OCI-LY3 (cell line): ENCODE measurements around the gene KIR3DL3.

Experiments
- H2AFZ ChIP-seq: fragments of 200-600, 300-600 bp; shearing (Covaris generic); 2 replicates; pipeline ENCODE4 v1.6.0; 2014; ENCODE audit warnings: antibody characterized with exemption, low read depth, low read length
- H3K27ac ChIP-seq: fragments of 200-600, 300-600 bp; sonication (generic); 2 replicates; pipeline ENCODE4 v1.5.1; 2014; ENCODE audit warnings: mild to moderate bottlenecking, low read length, moderate library complexity, mixed read lengths
- H3K27me3 ChIP-seq: fragments of 200-600, 300-600 bp; sonication (generic); 2 replicates; pipeline ENCODE4 v1.6.1; 2014; ENCODE audit warnings: low read depth, low read length, mixed read lengths
- H3K36me3 ChIP-seq: fragments of 200-600, 300-600 bp; sonication (generic); replicated peaks from 2 replicates; pipeline ENCODE3; 2014; ENCODE audit warnings: low read depth, low read length, mixed read lengths
- H3K4me1 ChIP-seq: fragments of 300-600, 200-600 bp; sonication (generic); 2 replicates; pipeline ENCODE4 v1.6.1; 2014; ENCODE audit warnings: low read length, mixed read lengths
- H3K4me2 ChIP-seq: fragments of 200-600, 300-600 bp; sonication (generic); 2 replicates; pipeline ENCODE4 v1.6.1; 2014; ENCODE audit warnings: low read length, mixed read lengths
- H3K4me3 ChIP-seq: fragments of 300-600, 200-600 bp; sonication (generic); 2 replicates; pipeline ENCODE4 v1.5.1; 2014; ENCODE audit warnings: antibody characterized with exemption, mild to moderate bottlenecking, low read length, moderate library complexity
- H3K79me2 ChIP-seq: fragments of 300-600, 200-600 bp; shearing (Covaris generic); 2 replicates; pipeline ENCODE4 v1.6.1; 2014; ENCODE audit warnings: mild to moderate bottlenecking, low read length, mixed read lengths
- H3K9ac ChIP-seq: fragments of 300-600, 200-600 bp; shearing (Covaris generic); 2 replicates; pipeline ENCODE4 v1.6.0; 2014; ENCODE audit warnings: mild to moderate bottlenecking, low read length, moderate library complexity
- H3K9me3 ChIP-seq: fragments of 200-600, 300-600 bp; shearing (Covaris generic); 2 replicates; pipeline ENCODE4 v1.6.1; 2014; ENCODE audit warnings: low read length, mixed read lengths; ENCODE audit not compliant: insufficient read depth
- H4K20me1 ChIP-seq: fragments of 200-600, 300-600 bp; sonication (generic); 2 replicates; pipeline ENCODE4 v1.6.1; 2016; ENCODE audit warnings: low read length, mixed read lengths; ENCODE audit not compliant: insufficient read depth
- CTCF ChIP-seq: fragments of 200-600, 300-600 bp; sonication (generic); IDR thresholded peaks from 2 replicates; pipeline ENCODE4 v1.5.1; 2014; ENCODE audit warnings: antibody characterized with exemption, low read length, low read depth
- EZH2phosphoT487 ChIP-seq: fragments of 200-600 bp; shearing (Covaris generic); IDR thresholded peaks from 2 replicates; pipeline ENCODE4 v1.6.1; 2018; ENCODE audit warnings: antibody characterized with exemption, mixed run types, low read depth

Gene KIR3DL3

GRCh38 chr19:54724644-54725043 is 402 bp downstream of the KIR3DL3 start:
- 0 out of 2 replicates have a peak, but pooled peaks cover 4% of the 10 kb centered on the region for H3K4me1 ChIP-seq

DNA sequence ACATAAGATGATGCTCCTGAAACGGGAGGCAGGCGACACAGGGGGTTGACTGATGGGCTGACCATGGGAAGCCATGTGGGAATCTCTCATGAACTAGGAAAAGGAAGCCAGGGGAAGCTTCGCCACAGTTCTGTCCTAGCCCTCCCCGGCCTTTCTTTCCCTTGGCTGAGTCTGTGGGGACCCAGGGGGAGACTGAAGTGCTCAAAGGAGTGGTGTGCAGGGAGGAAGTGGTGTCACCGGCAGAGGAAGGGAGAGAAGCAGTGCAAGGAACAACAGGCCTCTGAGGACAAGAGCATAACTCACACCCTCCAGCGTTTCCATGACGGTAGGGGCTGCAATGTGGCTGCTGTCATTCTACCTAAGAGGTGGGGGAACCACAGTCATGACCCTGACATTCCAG is 1.1 kb downstream of the KIR3DL3 start:
- Histone ChIP-seq H2AFZ (no peak overlapping the region), H3K27me3 (peaks cover 16% of the 10 kb centered on the region), H3K36me3 (no peaks in the 10 kb centered on the region), H4K20me1 (no peaks in the 10 kb centered on the region), H3K9ac (no peak overlapping the region), H3K4me3 (no peak overlapping the region), H3K79me2 (no peaks in the 10 kb centered on the region), H3K4me1 (0 out of 2 replicates have a peak, but pooled peaks cover 4% of the 10 kb centered on the region), H3K27ac (no peak overlapping the region), H3K9me3 (0 out of 2 replicates have a peak, but pooled peaks cover 12% of the 10 kb centered on the region), H3K4me2 (no peak overlapping the region)
- no peak for TF ChIP-seq CTCF

More at GRCh38 chr19:54724644-54725043, 402 bp downstream of the KIR3DL3 start:
- Histone ChIP-seq H3K4me2 (no peak overlapping the region), H3K9me3 (0 out of 2 replicates have a peak, but pooled peaks cover 13% of the 10 kb centered on the region), H3K36me3 (no peaks in the 10 kb centered on the region), H2AFZ (no peak overlapping the region), H4K20me1 (no peaks in the 10 kb centered on the region), H3K27ac (no peak overlapping the region), H3K4me3 (no peak overlapping the region), H3K9ac (no peak overlapping the region), H3K27me3 (peaks cover 16% of the 10 kb centered on the region), H3K79me2 (no peaks in the 10 kb centered on the region)
- TF ChIP-seq EZH2phosphoT487: no peak

DNA sequence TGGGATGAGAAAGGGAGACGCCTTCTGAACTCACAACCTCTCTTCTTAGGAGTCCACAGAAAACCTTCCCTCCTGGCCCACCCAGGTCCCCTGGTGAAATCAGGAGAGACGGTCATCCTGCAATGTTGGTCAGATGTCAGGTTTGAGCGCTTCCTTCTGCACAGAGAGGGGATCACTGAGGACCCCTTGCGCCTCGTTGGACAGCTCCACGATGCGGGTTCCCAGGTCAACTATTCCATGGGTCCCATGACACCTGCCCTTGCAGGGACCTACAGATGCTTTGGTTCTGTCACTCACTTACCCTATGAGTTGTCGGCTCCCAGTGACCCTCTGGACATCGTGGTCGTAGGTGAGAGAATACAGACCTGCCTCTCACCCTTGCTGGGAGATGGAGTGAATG is 3.3 kb downstream of the KIR3DL3 start:
- Histone ChIP-seq H3K4me2 (no peak overlapping the region), H3K79me2 (no peaks in the 10 kb centered on the region), H3K9me3 (no peaks in the 10 kb centered on the region), H3K27ac (no peak overlapping the region), H3K9ac (no peak overlapping the region), H4K20me1 (no peaks in the 10 kb centered on the region), H2AFZ (no peak overlapping the region), H3K36me3 (no peaks in the 10 kb centered on the region), H3K4me1 (peaks cover 10% of the 10 kb centered on the region), H3K4me3 (no peak overlapping the region), H3K27me3 (peaks cover 34% of the 10 kb centered on the region)
- TF ChIP-seq CTCF: no peak
- no peak for TF ChIP-seq EZH2phosphoT487

- H3K4me2 ChIP-seq: no peak overlapping the region
- no peak overlapping the region for H2AFZ ChIP-seq
- H3K4me3 ChIP-seq: no peak overlapping the region
- H3K27me3 ChIP-seq: peaks cover 38% of the 10 kb centered on the region
- H3K79me2 ChIP-seq: no peaks in the 10 kb centered on the region
- no peak overlapping the region for H3K9ac ChIP-seq
- no peak overlapping the region for H3K27ac ChIP-seq
- H4K20me1 ChIP-seq: no peaks in the 10 kb centered on the region
- TF ChIP-seq CTCF: no peak
- TF ChIP-seq EZH2phosphoT487: no peak
- H3K9me3 ChIP-seq: no peaks in the 10 kb centered on the region
- H3K36me3 ChIP-seq: no peaks in the 10 kb centered on the region
- peaks cover 10% of the 10 kb centered on the region for H3K4me1 ChIP-seq
Observed at GRCh38 chr19:54728167-54728566, 3.9 kb downstream of the KIR3DL3 start.
